Heart left ventricle (tissue), 13 donors: ENCODE results near the gene WDPCP.

Experiments
- POLR2A ChIP-seq, 2 donors: fragments of 450-650 bp; IDR thresholded peaks; one replicate each; pipeline ENCODE4 v1.6.1; 2017; ENCODE audit warnings: antibody characterized with exemption in 2 of 2, mild to moderate bottlenecking in 2 of 2, moderate library complexity in 2 of 2
- TF ChIP-seq, protein P1 (sequence below), 12 donors: fragments of 200-600 bp; sonication (generic) in 4 of 12; IDR thresholded peaks; one replicate each; pipeline versions ENCODE4 v1.5.0 to v1.8.0; 2018 to 2022; ENCODE audit warnings: antibody characterized with exemption in 12 of 12, mild to moderate bottlenecking in 5 of 12
- donor health status: ischemic (EF 13 %, LVEDD 7.1; RV severe dilation, severe dysfunction).
- donor health status: DM: no; HTN: yes; CAD: no.
- donor health status: DM: no; HTN: no; CAD: no.
- donor health status: ischemic (EF 25% LVEDD 6.9; RV normal size, moderate dysfunction).
- donor health status: ischemic (EF 25% LVEDD 5.7; RV mildly dilated, moderate dysfunction).
- donor health status: ischemic (EF 35%, LVEDD 5.7; RV mildly dilated, moderate dysfunction).
- donor health status: nonischemic (EF 11% LVEDD 7.7; RV severe dilation, severe dysfunction).
- donor health status: DM: yes; HTN: yes; CAD: no.
- donor health status: PGD.
- donor health status: ischemic (EF 29% LVEDD 5.4; RV normal size, mild dysfunction).
- donor health status: nonischemic (EF 23%, LVEDD 6.1; RV moderate dilation, normal function).

DNA sequence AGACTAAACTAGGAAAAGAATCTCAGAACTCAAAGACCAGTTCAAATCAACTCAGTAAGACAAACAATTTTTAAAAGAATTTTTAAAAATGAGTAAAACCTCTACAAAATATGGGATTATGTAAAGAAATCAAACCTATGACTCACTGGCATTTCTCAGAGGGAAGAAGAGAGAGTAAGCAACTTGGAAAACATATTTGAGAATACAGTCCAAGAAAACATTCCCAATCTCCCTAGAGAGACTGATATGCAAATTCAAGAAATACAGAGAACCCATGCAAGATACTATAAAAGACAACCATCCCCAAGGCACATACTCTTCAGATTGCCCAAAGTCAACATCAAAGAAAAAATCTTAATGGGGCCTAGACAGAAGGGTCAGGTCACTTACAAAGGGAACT, 162.7 kb downstream of the WDPCP start:
- TF ChIP-seq POLR2A (IDR thresholded peaks at IDR 0.05): no peak
- TF ChIP-seq, protein P1, sequence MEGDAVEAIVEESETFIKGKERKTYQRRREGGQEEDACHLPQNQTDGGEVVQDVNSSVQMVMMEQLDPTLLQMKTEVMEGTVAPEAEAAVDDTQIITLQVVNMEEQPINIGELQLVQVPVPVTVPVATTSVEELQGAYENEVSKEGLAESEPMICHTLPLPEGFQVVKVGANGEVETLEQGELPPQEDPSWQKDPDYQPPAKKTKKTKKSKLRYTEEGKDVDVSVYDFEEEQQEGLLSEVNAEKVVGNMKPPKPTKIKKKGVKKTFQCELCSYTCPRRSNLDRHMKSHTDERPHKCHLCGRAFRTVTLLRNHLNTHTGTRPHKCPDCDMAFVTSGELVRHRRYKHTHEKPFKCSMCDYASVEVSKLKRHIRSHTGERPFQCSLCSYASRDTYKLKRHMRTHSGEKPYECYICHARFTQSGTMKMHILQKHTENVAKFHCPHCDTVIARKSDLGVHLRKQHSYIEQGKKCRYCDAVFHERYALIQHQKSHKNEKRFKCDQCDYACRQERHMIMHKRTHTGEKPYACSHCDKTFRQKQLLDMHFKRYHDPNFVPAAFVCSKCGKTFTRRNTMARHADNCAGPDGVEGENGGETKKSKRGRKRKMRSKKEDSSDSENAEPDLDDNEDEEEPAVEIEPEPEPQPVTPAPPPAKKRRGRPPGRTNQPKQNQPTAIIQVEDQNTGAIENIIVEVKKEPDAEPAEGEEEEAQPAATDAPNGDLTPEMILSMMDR (IDR thresholded peaks at IDR 0.05): no peak
